GM12878 (cell line): ENCODE measurements around the gene MYH6.

Experiments used
- CBX3 ChIP-seq: fragments of 200-600 bp; sonication (generic); IDR thresholded peaks from 2 replicates; pipeline ENCODE4 v1.6.1; 2016; ENCODE audit warnings: low read depth, borderline replicate concordance
- CHD2 ChIP-seq: IDR thresholded peaks from 2 replicates; pipeline ENCODE4 v1.6.1; 2011; ENCODE audit warnings: low read depth, low read length, improper control_type of control experiment, borderline replicate concordance
- FOXK2 ChIP-seq: fragments of 450-650 bp; IDR thresholded peaks from 2 replicates; pipeline ENCODE4 v1.6.1; 2017; ENCODE audit warnings: mild to moderate bottlenecking, moderate library complexity
- NFIC ChIP-seq: IDR thresholded peaks from 2 replicates; pipeline ENCODE4 v1.6.1; 2012; ENCODE audit warnings: low read depth, mild to moderate bottlenecking, inconsistent platforms, low read length, moderate library complexity
- NRF1 ChIP-seq: conservative IDR thresholded peaks from 2 replicates; pipeline ENCODE4 v1.6.1; 2011; ENCODE audit warnings: mild to moderate bottlenecking, low read depth, low read length, improper control_type of control experiment
- POLR2A ChIP-seq: IDR thresholded peaks from 2 replicates; pipeline ENCODE4 v1.6.1; 2011; ENCODE audit warnings: low read depth, mild to moderate bottlenecking, low read length
- POLR2AphosphoS5 ChIP-seq: IDR thresholded peaks from 2 replicates; pipeline ENCODE4 v1.6.1; 2011; ENCODE audit warnings: mild to moderate bottlenecking, low read length, inconsistent platforms
- RB1 ChIP-seq: fragments of 450-650 bp; formaldehyde crosslinking; IDR thresholded peaks from 2 replicates; pipeline ENCODE4 v1.6.1; 2017; ENCODE audit warnings: mild to moderate bottlenecking, borderline replicate concordance
- ZBED1 ChIP-seq: IDR thresholded peaks from 2 replicates; pipeline ENCODE4 v1.6.1; 2016; ENCODE audit warnings: borderline replicate concordance
- TF ChIP-seq, protein P1 (sequence below): fragments of 450-650 bp; IDR thresholded peaks from 2 replicates; pipeline ENCODE4 v1.6.1; 2018; ENCODE audit warnings: borderline replicate concordance, mild to moderate bottlenecking; ENCODE audit not compliant: partially characterized antibody
- TF ChIP-seq, protein P2 (sequence below): fragments of 450-650 bp; IDR thresholded peaks from 2 replicates; pipeline ENCODE4 v1.6.1; 2017; ENCODE audit warnings: mild to moderate bottlenecking, moderate library complexity
- TF ChIP-seq, protein P3 (sequence below), 3 experiments: IDR thresholded peaks in 2 of 3; conservative IDR thresholded peaks in 1 of 3; 2 replicates each; pipeline ENCODE4 v1.5.1; 2011; ENCODE audit warnings: low read depth in 3 of 3, low read length in 3 of 3, mild to moderate bottlenecking in 3 of 3, control low read depth in 2 of 3, moderate library complexity in 2 of 3, inconsistent platforms in 1 of 3, mixed read lengths in 1 of 3; ENCODE audit not compliant: control insufficient read depth in 2 of 3, insufficient read depth in 1 of 3; ENCODE audit errors: extremely low read depth in 1 of 3

DNA sequence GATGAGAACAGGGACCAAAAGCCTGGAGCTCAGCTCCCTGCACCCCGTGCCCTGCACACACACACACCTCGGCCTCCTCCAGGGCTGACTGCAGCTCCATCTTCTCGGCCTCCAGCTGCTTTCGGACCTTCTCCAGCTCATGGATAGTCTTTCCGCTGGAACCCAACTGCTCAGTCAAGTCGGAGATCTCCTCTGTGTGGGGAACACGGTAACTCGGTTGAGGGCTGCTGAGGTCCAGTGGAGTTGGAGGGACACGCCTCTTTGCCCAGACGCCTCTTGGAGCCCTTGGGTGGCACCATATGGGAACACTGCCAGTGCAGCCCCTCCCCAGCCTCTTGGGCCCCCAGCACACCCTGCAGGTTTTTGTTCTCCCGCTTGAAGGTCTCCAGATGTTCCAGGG is 8.7 kb upstream of the MYH6 start:
- TF ChIP-seq POLR2A (no peak), CHD2 (no peak), NRF1 (no peak), FOXK2 (no peak), RB1 (no peak), ZBED1 (no peak), CBX3 (no peak), NFIC (no peak), POLR2AphosphoS5 (no peak)
- TF ChIP-seq, protein P1, sequence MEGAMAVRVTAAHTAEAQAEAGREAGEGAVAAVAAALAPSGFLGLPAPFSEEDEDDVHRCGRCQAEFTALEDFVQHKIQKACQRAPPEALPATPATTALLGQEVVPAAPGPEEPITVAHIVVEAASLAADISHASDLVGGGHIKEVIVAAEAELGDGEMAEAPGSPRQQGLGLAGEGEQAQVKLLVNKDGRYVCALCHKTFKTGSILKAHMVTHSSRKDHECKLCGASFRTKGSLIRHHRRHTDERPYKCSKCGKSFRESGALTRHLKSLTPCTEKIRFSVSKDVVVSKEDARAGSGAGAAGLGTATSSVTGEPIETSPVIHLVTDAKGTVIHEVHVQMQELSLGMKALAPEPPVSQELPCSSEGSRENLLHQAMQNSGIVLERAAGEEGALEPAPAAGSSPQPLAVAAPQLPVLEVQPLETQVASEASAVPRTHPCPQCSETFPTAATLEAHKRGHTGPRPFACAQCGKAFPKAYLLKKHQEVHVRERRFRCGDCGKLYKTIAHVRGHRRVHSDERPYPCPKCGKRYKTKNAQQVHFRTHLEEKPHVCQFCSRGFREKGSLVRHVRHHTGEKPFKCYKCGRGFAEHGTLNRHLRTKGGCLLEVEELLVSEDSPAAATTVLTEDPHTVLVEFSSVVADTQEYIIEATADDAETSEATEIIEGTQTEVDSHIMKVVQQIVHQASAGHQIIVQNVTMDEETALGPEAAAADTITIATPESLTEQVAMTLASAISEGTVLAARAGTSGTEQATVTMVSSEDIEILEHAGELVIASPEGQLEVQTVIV: no peak
- TF ChIP-seq, protein P2, sequence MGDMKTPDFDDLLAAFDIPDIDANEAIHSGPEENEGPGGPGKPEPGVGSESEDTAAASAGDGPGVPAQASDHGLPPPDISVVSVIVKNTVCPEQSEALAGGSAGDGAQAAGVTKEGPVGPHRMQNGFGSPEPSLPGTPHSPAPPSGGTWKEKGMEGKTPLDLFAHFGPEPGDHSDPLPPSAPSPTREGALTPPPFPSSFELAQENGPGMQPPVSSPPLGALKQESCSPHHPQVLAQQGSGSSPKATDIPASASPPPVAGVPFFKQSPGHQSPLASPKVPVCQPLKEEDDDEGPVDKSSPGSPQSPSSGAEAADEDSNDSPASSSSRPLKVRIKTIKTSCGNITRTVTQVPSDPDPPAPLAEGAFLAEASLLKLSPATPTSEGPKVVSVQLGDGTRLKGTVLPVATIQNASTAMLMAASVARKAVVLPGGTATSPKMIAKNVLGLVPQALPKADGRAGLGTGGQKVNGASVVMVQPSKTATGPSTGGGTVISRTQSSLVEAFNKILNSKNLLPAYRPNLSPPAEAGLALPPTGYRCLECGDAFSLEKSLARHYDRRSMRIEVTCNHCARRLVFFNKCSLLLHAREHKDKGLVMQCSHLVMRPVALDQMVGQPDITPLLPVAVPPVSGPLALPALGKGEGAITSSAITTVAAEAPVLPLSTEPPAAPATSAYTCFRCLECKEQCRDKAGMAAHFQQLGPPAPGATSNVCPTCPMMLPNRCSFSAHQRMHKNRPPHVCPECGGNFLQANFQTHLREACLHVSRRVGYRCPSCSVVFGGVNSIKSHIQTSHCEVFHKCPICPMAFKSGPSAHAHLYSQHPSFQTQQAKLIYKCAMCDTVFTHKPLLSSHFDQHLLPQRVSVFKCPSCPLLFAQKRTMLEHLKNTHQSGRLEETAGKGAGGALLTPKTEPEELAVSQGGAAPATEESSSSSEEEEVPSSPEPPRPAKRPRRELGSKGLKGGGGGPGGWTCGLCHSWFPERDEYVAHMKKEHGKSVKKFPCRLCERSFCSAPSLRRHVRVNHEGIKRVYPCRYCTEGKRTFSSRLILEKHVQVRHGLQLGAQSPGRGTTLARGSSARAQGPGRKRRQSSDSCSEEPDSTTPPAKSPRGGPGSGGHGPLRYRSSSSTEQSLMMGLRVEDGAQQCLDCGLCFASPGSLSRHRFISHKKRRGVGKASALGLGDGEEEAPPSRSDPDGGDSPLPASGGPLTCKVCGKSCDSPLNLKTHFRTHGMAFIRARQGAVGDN: no peak
- TF ChIP-seq, protein P3, sequence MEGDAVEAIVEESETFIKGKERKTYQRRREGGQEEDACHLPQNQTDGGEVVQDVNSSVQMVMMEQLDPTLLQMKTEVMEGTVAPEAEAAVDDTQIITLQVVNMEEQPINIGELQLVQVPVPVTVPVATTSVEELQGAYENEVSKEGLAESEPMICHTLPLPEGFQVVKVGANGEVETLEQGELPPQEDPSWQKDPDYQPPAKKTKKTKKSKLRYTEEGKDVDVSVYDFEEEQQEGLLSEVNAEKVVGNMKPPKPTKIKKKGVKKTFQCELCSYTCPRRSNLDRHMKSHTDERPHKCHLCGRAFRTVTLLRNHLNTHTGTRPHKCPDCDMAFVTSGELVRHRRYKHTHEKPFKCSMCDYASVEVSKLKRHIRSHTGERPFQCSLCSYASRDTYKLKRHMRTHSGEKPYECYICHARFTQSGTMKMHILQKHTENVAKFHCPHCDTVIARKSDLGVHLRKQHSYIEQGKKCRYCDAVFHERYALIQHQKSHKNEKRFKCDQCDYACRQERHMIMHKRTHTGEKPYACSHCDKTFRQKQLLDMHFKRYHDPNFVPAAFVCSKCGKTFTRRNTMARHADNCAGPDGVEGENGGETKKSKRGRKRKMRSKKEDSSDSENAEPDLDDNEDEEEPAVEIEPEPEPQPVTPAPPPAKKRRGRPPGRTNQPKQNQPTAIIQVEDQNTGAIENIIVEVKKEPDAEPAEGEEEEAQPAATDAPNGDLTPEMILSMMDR (IDR thresholded peaks at IDR 0.05 in 2 of 3, conservative IDR thresholded peaks at IDR 0.05 in 1 of 3; ENCODE audit: control insufficient read depth in 2 of 3, extremely low read depth in 1 of 3, insufficient read depth in 1 of 3, low read depth in 3 of 3, low read length in 3 of 3): no peak
